Stimulated activated CD8-positive, alpha-beta memory T cell treated with anti-CD3 and anti-CD28 coated beads, Interleukin-15, amount 100 ng/mL, for 24 hours (primary cell): ENCODE data around the gene HEXIM2.

ENCODE experiments used
- DNase-seq: peaks from one replicate; pipeline ENCODE4 v3.0.0-alpha.2; 2020; ENCODE audit warnings: low read depth

HEXIM2 gene

DNA sequence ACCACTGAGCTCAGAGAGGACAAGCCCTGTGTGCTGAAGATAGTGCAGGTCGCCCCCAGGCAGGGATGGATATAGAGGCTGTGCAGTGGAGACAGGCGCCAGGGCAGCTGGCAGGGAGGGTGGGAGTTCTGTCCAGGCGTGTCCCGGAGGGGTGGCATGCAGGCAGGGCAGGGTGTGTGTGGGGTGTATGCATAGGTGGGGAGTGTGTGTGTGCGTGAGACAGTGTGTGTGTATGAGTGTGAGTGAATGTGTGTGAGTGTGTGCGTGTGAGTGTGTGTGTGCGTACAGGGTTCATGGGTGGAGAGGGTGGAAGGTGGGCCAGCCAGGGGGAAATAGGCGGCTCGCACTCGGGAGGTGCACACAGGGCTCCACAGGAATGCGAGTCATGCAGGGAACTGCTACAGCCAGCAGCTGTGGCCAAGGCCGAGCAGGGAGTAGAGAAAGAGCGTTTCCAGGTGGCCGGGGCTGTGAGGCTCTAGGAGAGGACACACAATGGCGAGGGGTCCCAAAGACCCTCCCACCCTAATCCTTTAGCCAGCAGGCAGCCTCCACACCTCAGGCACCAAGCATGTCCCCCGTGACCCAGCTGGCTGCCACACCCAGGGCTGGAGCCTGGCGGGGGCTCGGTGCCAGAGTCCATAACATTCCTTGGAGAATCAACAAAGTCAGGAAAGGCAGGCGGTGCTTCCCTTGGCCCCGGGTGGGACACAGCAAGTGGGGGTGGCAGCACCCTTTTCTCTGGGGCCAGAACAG lies 34.0 kb upstream of the HEXIM2 start:
- DNase-seq, result no peak

DNA sequence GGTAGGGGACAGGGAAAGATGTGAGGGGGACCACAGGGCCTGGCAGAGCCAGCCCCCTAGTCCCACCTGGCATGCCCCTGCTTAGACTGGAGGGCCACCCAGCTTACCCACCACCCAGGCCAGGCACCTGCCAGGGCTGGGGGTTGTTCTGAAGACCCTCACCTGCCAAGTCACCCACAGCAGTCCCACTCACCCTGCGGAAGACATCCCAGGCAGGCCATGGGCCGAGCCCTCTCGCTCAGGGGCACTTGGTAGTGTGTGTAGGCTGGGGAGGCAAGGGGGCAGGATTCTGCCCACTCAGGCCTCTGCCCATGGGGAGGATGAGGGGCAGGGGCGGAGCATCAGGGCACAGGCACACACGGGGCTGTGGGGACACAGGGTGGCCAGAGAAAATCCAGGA lies 33.3 kb upstream of the HEXIM2 start:
- no peak for DNase-seq

DNA sequence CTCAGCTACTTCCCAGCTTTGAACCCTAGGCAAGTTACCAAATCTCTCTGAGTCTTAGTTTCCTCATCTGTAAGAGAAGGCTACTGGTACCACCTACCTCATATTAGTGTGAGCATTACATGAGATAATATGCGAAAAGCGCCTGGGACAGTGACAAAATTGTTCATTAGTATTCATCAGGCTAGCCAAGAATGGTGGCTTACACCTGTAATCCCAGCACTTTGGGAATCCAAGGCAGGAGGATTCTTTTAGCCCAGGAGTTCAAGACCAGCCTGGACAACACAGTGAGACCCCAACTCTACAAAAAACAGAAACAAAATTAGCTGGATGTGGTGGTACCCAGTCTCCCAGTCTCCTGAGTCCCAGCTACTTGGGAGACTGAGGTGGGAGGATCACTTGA lies 32.7 kb upstream of the HEXIM2 start:
- no peak for DNase-seq

DNA sequence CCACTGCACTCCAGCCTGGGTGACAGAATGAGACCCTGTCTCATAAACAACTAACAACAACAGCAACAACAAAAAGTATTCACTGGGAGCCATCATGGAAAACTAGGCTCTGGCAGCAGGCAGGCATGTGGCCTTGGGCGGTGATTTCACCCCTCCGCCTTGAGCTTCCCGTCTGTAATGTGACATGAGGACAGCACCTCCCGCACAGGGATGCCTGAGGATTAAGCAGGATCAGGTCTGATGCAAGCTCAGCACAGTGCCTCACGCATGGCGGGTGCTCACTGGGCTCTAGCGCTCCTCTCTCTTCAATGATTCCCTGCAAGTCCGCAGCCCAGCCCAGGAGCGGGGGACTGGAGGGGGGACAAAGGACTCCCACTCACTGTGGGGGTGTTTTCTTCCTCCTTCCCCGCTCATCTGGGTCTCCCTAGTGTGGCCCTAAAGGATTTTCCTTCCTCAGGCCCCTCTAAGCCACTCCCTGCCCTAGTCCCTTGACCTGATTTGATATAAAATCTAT lies 32.2 kb upstream of the HEXIM2 start:
- DNase-seq, result no peak

DNA sequence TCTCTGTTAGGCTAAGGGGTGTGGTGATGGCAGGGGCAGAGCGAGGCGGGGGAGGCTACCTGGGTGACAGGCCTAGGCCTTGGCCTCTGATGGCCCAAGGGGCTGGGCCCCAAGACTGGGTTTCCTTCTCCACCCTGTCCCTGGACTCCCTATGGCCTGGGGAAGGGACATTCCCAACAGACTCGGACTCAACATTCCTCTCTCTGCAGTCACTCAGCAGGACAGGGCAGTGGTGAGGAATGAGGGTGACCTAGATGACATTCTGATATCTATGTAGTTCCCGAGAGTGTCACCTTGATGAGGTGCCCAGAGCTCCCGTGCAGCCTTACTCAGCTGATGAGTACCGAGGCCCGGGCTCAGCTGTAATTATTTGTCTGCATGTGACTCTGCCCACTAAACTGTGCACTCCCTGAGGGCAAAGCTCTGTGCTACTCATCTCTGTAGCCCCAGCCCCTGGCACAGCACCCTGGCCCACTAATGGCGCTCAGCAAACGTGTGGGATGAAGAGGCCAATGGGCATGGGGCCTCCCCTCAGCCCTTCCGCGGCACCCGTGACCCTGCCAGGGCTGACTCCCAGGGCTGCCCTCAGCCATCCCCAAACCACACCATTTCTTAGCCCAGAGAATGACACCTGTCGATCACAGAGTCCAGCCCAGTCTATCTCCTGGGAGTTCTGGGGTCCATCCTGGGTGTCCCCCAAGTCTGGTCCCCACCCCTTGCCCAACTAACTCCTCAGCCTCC lies 31.6 kb upstream of the HEXIM2 start:
- no peak for DNase-seq

DNA sequence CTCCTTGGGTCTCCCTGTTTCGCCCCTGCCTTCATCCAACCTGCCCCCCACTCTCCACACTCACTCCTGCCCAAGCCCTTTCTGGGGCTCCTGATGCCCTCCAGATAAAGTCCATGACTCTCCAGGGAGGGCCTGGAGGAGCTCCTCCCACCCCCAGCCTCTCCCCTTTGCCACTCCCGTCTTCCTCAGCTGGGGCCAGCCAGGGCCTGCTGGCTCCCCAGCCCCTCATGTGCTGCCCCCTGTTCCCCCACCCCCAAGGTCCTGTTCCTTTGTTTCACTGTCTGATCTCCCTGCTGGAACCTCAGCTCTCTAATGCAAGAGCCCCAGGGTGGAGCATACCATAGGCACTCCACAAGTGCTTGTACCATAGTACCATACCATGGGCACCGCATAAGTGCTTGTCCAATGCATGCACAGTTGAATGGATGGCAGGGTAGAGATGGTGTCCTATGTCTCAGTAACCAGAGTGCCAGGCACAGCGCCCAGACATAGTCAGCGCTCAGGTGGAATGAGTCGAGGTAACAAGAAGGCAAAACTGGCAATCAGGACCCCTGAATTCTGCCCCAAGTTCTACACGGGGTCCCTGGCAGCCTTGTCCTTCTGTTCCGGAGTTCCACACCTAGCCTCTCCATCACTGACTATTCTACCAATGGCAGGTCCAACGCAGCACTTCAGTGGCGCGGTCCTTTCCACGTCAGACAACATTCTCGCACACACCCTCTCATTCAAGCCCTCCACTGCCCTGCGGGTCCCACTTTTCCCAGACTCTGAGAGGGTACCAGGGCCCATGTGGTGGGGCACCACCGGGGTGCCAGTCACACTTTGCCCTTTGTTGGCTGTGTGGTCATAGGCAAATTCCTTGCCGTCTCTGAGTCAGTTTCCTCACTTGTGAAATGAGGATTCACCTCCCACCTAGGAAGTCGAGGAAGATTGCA lies 30.7 kb upstream of the HEXIM2 start:
- DNase-seq, result no peak

DNA sequence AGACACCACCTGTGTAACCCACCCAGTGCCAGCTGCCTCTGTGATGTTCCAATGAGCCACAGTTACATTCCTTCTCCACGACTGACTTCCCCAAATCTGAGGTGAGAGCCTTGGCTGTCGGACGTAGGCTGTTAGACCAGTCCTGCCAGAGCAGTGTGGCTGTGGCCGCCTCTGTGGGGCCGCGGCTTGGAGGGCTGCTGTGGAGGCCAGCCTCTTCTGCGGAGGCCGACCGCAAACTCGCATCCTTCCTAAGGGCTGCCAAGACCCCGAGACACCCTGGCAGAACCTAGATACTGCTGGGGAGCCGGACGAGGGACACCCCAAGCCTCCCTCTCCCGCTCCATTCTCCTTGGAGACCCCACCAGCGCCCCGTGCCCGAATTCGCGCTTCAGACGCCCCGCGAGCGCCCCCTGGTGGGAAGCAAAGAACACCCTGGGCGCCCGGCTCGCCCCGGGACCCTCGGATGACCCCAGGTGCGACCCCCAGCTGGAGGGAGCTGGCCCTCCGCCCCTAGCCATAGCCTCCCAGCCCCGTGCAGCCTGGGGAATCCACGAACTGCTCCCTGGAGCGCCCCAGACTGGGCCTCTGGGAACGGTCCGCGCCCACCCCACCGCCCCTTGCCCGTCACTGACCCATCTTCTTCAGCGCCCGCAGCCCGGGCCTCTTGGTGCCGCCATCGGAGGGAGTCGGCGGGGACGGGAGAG lies 29.9 kb upstream of the HEXIM2 start:
- DNase-seq, result no peak

DNA sequence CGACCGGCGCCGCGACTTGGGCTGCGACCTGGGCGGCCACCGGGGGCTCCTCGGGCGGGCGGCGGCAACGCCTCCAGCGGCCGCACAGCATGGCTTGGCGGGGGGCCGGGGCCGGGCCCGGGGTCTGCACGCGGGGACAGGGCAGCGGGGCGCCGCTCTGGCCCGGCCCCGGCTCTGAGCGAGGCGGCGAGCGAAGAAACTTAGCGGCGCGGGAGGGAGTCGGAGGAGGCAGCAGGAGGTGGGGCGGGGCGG lies 29.4 kb upstream of the HEXIM2 start, which contains the start of gene PLCD3:
PLCD3 (minus strand) TSS at position 196 of the 252 bp plus-strand sequence; CDS start at position 91, 105 bp downstream.
- DNase-seq, result no peak

DNA sequence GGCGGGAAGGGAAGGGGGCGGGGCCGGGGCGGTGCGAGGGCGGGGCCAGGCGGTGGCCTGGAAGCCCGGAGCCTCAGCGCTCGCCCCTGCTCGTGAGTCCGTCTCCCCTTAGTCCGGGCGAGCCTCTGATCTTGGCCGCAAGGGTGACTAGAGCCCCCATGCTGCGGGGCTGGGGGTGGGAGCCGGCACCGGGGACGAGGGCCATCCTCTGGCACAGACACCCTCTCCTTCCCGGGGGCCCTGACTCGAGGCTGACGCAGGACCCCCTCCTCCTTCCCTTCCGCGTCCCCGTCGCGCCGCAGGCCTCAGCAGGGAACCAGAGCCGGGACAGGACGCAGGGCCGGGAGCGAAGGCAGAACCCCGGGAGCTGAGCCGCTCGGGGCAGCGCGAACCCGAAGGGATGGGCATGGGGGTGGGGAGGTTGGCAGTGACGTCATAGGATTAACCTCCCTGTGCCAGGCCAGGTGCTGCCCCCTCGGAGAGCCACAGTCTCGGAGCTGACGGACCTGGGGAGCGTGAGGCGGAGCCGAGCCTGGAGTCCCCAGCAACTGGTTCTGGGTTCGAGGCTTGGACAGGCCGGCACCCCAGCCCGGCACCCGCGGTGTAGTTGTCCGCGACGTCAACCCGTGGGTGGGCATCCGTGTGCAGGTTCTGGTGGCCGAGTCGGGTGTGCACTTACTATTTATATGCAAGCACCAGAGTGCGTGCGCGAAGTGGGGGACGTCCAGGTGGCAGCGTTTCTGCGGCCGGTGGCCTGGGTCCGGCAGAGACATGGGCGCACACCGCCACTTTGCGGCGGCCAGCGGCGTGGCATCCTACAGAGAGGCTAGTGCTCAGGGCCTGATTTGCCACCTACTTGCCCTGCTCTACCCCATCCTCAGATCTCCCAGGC lies 28.9 kb upstream of the HEXIM2 start:
- DNase-seq, result peak; percentile 47

DNA sequence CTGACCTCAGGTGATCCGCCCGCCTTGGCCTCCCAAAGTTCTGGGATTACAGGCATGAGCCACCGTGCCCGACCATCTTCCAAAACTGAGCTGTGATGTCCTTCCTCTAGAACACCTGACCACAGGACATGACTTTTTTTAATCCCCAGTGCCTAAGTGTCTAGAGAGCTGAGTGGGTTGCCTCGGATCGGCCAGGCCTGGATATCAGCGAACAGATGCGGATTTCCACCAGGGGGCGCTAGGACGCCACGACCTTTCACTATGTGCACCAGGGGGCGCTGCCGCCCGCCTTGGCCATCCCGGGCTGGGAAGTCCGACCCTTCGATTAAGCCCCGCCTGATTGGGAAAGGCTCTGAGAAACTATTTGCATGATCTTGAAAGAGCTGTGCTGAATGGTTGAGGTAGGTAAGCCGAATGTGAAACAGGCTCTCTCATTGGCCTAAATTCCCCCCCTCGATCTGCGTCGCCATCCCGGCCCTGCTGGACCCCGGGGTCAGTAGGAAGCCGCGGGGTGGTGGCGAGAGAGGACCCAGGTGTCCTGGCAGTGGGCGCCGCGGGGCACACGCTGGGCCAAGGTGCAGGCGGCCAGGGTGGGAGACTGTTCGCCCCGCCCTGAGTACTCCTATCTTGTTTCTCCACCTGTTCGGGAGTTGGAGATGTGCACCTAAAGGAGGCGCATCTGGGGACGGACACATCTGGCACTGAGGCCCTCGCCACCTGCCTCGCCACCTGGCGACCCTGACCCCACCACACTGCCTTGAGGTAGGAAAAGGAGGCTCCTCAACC lies 26.3 kb upstream of the HEXIM2 start, which contains the start of gene ACBD4:
ACBD4 (plus strand) TSS at position 496 of the 786 bp plus-strand sequence. CDS start 458 bp downstream, outside the sequence.
- DNase-seq, result peak; percentile 98

DNA sequence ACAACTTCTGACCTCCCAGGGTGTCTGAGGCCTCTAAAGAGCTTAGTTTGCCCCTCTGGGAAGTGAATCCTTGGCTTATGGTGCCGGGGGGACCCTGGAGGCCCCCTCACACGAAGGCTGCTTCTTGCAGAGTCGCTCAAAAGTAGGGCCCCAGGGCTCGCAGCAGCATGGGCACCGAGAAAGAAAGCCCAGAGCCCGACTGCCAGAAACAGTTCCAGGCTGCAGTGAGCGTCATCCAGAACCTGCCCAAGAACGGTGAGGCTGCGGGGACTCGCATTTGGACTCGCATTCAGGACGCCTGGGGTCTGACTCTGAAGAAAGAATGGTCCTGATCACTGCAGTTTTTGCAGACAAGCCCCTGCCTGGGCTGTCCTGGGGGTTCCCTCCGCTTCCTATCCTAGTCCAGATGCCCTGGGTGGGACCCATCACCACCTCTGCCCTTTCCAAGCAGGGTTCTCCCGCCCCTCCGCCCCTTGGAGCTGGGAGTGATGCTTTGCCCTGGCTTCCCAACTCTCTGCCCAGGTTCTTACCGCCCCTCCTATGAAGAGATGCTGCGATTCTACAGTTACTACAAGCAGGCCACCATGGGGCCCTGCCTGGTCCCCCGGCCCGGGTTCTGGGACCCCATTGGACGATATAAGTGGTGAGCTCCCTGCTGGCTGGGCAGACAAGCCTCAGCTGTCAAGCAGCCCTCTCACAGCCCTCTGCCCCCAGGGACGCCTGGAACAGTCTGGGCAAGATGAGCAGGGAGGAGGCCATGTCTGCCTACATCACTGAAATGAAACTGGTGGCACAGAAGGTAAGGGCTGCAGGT lies 25.5 kb upstream of the HEXIM2 start:
- DNase-seq, result no peak

DNA sequence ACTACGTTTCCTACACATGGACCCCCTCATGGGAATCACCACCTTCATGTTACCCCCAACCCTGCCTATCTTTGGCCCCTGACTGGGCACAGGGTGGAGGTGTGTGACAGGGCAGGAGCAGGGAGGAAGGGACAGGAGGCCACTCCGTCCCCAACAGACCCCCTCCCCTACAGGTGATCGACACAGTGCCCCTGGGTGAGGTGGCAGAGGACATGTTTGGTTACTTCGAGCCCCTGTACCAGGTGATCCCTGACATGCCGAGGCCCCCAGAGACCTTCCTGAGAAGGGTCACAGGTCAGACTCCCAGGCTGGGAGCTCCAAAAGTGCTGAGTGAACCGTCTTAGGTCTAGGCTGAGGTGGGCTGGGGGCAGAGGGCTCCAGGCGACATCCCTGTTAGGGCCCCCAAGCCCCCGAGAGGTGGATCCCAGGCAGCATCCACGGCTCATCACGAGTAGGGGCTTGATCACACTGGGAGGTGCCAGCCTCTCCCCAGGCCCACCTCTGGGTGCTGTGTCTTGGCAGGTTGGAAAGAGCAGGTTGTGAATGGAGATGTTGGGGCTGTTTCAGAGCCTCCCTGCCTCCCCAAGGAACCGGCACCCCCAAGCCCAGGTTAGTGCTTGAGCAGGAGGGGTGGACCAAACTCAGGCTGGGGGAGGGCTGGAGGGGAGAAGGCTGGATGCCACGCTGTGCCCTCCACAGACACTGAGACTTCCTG lies 24.7 kb upstream of the HEXIM2 start:
- no peak for DNase-seq

DNA sequence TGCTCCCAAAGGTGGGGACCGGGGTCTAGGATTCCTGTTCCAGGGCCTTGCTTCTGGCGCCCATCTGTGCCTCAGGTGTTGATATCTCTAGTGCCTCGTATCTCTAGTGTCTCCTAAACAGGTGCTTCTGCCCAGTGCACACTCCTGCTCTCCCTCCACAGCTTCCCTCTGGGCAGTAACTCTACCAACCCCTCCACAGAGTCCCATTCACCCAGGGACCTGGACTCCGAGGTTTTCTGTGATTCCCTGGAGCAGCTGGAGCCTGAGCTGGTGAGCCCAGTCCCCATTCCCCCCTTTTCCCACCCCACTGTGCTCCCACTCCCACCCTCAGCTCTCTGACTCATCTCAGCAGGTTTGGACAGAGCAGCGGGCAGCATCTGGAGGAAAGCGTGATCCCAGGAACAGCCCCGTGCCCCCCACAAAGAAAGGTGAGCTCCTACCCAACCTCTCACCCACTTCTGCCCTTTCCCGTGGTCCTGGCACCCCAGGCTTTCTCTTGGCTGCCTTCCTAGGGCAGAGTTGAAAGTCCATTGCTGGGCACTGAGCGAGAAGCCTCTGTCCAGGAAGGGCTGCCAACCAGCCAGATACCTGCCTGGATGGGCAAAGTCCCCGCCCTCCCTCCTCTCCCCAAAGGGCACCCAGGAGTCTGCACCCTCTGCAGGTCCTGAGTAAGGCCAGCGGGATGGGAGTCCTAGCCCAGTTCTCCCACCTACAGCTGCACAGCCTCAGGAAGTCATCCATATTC lies 23.9 kb upstream of the HEXIM2 start:
- DNase-seq, result no peak

DNA sequence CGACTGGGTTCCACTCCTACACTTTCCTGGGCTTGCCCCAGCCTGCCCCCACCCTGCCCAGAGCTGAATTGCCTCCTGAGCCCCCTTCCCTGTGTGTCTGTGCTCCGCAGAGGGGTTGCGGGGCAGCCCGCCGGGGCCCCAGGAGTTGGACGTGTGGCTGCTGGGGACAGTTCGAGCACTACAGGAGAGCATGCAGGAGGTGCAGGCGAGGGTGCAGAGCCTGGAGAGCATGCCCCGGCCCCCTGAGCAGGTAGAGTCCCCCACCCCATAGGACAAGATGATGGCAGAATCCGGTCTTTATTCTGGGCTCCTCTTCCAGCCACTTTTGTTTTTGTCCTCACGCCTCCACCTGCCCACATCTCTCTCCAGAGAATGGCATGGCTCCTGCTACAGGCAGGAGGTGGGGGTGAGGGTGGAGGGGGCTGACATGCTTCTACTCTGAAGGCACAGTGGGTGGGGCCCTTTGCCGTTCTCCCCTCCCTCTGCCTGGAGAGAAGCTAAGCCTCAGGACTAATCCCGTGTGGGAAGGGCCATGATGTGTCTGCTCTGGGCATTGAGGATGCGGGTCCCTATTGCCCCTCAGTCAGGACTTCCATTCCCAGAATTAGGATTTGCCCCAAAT lies 22.7 kb upstream of the HEXIM2 start:
- no peak for DNase-seq

DNA sequence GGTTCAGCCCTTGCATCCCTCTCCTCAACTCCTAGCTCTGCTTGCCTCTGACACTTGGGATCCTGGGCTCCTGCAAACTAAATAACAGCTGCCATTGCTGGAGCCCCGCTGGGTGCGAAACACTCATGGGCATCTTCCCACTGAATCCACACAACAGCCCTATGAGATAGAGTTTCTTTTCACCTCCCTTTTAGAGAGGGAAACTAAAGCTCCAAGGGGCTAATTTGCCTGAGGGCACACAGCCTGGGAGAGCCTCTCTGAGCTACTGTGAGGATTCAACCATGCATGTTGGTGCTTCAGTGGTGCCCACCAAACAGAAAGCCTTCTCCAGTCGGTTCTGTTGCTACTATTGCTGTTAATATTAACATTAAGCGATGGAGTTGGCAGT lies 22.1 kb upstream of the HEXIM2 start:
- no peak for DNase-seq

DNA sequence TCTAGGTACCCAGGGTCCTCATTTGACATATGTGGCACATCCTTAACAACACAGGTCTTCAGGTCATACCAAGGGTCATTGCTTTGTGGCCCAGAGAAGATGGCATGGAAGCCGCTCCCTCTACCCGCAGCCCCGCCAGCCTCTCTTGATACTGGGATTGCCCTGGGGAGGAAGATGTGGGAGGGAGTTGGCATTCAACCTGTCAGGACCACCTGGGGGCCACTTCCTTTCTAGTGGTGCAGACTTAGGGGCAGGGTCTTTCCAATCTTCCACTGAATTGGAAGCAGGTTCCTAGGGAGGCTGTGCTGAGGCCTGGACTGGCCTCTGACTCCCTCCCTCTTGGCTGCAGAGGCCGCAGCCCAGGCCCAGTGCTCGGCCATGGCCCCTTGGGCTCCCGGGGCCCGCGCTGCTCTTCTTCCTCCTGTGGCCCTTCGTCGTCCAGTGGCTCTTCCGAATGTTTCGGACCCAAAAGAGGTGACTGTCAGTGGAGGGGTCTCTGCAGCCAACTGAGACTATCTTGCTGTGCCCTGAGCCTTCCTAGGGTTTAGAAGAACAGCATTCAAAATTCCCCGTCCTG lies 18.5 kb upstream of the HEXIM2 start:
- DNase-seq, result no peak

DNA sequence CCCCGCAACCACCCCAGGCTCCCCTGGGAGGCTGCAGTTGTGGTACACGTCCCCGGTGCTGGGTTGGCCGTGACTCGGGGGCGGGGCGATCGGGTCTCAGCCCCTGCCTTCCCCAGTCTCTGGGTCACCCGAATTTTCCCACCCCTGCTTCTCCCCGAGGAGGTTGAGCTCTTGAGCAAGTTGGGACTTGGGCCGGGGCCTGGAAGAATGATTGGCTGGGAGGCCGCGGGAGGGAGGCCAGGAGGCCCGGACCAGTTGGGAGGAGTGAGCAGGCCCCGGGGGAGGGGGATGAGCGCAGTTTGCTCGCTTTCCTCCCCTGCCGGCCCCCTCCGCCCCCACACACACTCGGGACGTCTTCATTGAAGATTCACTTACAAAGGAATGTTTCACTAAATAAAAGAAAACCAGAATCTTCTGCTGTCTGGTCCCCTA lies 17.9 kb upstream of the HEXIM2 start:
- DNase-seq, result no peak
